GF-D8 (cell line): ENCODE data around the gene TYK2.
"Not testable (repeated sequence)": the region's sequence is repeated elsewhere in the genome, so short reads cannot be mapped to it uniquely, and the experiment has no call there.

Experiments
- DNase-seq: peaks from one replicate; lab custom pipeline; 2025; lab: John Stamatoyannopoulos, UW

The TYK2 gene

DNA sequence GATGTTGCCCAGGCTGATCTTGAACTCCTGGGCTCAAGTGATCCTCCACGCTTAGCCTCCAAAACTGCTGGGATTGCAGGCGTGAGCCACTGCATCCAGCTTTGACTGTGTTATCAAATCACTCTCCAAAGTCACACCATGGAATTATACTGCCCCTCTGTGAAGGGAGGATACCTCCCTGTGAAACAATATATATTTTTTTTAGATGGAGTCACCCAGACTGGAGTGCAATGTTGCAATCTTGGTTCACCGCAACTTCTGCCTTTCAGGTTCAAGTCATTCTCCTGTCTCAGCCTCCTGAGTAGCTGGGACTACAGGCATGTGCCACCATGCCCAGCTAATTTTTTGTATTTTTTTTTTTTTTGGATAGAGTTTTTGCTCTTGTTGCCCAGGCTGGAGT is 7.7 kb downstream of the TYK2 start:
- peak; percentile 96 for DNase-seq

DNA sequence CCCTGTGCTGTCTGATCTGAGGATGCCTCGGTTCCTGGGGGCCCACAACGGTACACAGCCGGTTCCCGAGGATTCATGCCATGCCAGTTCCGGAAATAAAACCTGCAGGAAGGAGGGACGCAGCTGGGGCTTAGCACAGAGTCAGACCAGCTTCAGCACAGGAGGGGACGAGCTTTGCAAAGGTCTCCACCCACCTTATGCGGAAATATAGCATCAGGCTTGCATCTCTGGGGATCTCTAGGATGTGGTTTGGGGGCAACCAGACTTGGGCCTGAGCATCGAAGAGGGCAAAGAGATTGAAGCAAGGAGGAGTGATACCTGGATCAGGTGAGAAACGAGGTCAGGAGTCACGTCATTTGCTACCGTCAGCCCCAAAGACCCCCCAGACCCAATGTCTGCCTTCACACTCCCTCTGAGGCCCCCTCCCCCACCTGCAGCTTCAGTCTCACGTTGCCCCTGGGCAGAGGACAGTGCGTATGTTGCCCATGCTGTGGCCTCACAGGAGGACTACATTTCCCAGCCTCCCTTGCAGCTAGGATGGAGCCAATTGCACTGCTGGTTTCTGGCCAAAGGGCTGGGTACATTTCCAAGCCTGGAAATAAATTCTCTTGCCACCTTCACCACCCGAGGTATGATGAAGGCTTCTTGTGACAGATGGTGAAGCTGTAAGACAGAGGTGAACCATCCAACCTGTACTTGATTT is 12.1 kb downstream of the TYK2 start:
- no peak for DNase-seq

DNA sequence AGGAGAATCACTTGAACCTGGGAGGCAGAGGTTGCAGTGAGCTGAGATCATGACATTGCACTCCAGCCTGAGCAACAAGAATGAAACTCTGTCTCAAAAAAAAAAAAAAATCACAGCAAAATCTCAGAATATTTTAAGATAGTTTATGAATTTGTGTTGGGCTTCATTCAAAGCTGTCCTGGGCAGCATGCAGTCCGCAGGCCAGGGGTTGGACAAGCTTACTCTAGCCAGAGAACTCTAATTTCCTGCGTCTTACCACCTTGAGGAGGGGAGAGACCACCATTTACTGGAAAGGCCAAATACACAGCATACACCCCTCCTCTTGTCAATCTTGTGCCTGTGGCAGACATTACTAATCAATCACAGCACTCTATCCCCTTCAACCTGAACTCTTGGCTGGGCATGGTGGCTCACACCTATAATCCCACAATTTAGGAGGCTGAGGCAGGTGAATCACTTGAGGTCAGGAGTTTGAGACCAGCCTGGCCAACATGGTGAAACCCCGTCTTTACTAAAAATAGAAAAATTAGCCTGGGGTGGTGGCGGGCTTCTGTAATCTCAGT is 13.3 kb downstream of the TYK2 start:
- DNase-seq, result not testable (repeated sequence)

DNA sequence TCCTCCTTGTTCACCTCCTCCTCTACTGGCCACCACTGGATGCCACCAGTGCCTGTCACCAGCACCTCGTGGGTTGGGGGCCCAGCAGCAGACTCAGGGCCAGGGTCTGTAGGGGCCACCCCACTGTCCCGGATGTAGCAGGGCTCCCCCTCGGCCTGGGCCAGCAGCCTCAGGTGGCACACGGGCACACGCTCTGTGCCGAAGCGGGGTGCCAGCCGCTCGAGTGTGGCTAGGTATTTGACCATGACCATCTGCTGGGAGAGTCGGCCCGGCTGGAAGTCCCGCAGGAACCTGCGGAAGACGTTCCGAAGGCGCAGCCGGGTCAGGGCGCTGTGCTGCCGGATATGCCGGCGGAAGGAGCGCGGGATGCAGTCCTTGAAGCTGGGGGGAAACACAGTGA is 14.9 kb downstream of the TYK2 start:
- no peak for DNase-seq

DNA sequence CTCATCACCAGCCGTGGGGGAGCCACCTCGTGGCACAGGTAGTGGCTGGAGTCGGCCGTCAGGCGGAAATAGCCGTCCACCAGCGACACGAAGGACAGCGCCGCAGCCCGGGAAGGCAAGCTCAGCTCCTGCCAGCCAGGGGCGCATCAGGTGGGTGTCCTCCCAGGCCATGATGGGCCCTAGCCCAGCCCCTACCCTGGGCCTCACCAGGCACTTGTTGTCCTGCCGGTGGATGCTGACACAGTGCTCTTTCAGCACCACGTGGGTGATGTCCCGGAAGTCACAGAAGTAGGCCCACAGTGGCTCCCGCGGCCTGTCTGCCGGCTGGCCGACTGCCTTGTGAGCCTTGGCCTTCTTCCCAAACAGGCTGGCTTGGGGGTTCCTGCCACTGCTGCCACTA is 15.7 kb downstream of the TYK2 start:
- DNase-seq, result no peak

DNA sequence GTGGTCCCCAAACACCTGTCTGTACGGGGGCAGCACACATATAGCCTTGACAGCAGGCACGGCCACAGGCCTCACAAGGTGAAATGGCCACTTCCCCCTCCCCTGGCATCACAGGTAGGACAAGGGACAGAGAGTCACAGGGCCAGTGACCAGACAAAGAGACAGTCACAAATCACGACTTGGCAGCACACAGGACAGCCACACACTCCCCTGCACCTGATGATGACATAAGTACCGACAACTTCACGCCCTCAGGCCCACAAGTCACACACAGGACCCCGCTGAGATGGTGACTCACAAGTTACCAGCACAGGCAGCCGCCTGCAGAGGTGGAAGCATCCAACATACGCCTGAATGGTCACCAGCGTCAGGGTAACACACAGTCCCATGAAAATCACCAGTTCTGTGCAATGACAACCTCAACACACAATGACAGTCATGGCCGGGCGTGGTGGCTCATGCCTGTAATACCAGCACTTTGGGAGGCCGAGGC is 16.5 kb downstream of the TYK2 start:
- DNase-seq, result no peak

DNA sequence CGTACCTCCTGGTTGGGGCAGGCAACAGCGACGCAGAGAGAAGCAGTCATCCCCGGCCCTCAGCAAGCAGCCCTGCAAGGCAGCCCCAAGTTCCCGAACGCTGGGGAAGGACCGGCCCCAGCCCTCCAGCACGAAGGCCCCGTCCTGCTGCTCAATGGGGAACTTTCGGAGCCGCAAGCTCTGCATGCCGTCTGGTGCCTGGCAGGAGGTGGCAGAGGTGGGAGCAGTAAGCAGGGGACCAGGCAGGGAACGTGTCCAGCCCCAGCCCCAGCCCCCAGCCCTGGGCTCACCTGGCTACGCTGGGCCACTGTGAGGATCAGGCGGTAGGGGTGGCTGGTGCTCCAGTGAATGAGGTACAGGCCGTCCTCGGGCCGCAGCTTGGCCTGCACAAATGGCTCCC is 18.1 kb downstream of the TYK2 start:
- no peak for DNase-seq

DNA sequence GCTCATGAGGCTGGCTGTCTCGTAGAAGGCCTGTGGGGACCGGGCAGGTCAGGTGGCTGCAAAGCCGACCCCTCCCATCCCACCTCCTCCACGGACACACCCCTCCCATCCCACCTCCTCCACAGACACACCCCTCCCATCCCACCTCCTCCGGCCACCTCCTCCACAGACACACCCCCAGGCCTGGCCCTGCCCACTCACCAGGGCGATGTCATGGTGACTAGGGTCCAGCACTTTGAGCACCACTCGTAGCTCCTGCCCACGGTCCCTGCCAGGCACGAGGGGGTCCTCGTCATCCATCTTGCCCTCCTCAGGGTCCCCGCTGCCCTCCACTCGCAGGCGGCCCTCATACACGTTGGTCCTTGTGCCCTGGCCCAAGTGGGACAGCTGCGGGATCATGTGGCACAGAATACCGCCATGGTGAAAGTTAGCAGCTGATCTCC is 18.8 kb downstream of the TYK2 start:
- no peak for DNase-seq

DNA sequence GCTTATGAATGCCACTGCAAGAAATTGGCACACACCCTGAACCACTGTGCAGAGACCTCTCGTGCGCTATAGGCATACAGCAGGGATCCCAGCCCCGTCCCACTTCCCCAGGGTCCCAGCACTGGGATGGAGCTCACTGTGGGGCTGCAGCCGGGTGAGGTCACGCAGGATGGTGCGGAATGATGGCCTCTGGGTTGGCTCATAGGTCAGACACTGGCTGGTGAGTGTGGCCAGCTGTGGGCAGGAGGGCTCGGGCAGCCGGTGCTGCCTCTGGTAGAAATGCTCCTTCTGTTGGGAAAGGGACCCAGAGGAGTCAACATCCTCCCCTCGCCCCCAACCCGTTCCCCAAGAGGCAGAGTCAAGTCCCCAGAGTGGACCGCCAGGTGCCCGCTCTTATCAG is 23.9 kb downstream of the TYK2 start:
- no peak for DNase-seq

DNA sequence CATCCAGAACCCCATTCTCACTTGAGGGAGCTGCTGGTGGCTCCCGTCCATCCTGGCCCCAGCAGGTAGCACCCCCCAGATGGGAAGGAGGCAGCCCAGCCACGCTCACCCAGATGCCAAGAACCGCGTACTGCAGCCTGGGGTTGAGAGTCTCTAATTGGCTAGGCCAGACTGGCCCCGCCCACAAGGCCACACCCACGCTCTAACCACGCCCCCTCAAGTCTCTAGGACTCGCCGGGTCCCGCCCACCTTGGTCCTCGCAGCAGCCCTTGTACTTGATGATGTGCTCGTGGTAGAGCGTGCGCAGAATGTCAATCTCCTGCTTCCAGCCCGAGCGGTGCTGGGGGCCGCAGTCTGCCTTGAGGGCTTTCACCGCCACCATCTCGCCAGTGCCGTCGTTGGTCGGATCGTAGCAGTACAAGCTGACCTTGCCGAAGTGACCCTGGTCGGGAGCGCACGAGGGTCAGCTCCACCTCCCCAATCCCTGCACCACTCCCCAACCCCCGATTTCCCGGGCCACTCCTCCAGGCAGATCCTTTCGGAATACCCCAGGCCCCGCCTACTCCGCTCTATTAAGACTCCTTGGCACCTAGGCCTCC is 26.5 kb downstream of the TYK2 start:
- DNase-seq, result no peak

DNA sequence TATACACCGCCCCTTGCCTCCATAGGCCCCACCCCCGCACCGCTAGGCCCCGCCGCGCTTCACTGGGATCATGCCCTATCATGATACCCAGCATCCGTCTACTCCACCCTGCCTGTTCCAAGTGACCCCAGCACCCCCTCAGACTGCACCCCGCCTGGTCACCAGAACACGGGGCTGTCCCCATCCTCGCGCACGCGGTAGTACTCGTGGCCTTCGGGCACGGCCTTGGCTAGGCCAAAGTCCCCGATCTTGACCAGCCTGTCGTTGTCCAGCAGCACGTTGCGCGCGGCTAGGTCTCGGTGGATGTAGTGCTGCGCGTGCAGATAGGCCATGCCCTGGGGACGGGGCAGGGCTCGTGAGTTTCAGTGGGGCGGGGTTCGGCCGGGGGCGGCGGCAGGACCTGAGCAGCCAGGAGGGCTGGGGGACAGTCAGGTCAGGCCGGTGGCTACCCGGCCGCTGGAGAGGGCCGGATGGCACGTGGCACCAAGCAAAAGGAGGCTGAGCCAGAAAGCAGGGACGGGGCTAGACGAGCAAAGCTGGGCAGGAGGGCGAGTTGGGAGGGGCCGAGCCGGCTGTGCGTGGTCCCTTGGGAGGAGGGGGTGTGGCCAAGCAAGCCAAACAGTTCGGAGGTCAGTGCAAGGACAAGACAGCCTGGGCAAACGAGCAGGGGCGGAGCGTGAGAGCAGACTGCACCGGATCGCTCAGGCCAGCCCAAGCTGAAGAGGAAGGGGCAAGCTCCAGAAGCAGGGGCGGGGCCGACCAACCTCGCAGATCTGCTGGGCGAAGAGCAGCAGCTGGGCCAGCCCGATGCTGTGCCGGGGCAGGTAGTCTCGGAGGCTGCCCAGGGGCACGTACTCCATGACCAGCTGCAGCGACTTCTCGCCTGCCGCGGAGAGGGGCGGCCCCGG is 27.4 kb downstream of the TYK2 start:
- no peak for DNase-seq

DNA sequence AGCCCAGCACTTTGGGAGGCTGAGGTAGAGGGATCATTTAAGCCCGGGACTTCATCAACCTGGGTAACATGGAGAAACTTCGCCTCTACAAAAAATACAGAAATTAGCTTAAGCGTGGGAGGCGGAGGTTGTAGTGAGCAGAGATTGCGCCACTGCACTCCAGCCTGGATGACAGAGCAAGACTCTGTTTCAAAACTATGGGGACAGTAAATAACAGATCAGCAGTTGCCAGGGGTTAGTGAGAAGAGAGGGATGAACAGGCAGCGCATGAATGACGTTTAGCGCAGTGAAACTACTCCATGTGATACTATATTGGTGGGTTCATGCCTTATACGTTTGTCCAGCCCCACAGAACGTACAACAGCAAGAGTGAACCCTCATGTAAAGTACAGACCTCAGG is 33.9 kb downstream of the TYK2 start:
- peak; percentile 79 for DNase-seq

DNA sequence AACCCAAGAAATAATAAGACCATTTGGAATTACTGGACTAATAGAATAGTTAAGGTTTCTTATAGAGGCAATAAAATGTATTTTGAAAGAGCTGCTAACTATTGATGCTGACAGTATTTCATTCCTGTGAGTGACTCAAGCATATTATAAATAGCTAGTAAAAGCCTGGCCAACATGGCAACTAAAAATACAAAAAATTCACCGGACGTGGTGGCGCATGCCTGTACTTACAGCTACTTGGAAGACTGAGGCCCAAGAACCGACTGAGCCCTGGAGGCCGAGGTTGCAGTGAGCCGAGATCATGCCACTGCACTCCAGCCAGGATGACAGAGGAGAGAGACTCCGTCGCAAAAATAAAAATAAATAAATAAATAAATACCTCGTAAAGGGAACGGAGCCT is 35.6 kb downstream of the TYK2 start:
- no peak for DNase-seq

DNA sequence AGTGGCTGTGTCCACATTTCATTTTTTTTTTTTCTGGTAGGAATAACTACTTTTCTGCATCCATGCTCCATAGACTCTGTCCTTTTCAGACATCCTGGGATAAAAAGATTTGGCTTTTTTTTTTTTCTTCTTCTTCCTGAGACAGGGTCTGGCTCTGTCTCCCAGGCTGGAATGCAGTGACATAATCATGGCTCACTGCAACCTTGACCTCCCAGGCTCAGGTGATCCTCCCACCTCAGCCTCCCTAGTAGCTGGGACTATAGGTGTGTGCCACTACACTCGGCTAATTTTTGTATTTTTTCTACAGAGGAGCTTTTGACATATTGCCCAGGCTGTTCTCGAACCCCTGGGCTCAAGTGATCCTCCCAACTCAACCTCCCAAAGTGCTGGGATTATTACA is 36.9 kb downstream of the TYK2 start:
- DNase-seq, result no peak

DNA sequence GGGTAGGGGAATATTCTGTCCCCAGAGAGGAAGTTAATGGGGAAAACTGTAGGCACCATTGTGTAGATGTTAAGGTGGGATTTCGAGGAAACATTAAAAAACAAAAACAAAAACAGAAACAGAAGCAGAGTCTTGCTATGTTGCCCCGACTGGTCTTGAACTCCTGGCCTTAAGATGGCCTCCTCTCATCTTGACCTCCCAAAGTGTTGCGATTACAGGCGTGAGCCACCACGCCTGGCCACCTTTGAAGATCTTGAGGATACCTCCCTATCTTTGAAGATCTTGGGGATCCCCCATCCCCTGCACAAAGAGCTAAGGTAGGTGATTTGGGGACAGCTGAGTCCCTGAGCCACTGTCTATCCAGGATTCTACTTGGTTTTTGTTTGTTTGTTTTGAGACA is 40.4 kb downstream of the TYK2 start:
- no peak for DNase-seq

DNA sequence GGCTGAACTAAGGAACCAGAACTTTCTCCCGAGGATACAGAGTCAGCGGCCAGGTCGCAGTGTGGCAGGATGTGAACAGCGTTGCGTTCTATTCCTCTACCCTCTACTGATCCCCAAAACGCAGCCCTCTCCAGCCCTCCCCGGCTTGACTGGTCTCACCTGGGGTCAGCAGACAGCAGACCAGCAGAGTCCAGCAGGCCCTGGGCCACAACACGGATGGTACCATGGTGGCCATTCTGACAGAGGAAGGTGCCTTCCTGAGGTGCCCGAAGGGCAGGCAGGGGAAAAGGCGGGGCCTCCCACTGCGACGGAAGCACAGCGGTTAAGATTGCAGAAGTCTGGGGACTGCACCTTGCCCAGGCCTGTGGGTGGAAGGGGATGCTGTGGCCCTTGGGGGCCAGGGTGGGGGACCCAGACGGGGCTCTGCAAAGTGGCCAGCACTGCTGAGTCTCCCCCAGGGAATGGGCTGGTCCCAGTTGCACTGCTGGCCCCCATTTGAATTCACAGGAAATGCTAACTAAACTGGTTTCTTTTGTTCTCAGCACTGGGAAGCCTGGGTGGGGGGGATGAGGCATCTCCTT is 40.9 kb downstream of the TYK2 start, which contains the start of gene ICAM3:
Gene ICAM3 (minus strand): TSS at position 245 of the 581 bp plus-strand sequence. CDS start 10 bp downstream, at position 235.
- DNase-seq, result peak; percentile 59

DNA sequence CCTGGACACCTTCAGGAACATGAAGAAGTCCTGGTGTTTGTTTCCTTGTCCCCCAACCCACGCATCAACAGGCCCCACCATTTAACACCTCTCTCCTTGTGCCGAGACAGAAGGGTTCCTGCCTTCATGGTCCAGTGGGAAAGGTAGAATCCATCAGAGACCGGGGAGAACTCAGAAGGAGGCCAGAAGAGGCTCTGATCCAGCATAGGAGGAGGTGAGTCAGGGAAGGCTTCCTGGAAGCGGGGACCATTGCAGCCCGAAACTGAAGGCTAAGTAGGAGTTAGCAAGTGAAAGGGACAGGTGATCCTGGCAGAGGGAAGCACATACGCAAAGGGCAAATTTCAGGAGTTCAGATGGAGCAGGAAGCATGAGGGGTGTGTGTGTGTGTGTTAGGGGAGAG is 41.4 kb downstream of the TYK2 start:
- DNase-seq, result no peak

DNA sequence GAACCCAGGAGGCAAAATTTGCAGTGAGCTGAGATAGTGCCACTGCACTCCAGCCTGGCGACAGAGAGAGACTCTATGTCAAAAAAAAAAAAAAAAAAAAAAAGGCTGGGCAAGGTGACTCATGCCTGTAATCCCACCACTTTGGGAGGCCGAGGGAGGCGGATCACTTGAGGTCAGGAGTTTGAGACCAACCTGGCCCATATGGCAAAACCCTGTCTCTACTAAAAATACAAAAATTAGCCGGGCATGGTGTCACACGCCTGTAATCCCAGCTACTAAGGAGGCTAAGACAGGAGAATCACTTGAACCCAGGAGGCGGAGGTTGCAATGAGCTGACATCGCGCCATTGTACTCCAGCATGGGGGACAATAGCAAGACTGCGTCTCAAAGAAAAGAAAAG is 43.6 kb downstream of the TYK2 start:
- not testable (repeated sequence) for DNase-seq

DNA sequence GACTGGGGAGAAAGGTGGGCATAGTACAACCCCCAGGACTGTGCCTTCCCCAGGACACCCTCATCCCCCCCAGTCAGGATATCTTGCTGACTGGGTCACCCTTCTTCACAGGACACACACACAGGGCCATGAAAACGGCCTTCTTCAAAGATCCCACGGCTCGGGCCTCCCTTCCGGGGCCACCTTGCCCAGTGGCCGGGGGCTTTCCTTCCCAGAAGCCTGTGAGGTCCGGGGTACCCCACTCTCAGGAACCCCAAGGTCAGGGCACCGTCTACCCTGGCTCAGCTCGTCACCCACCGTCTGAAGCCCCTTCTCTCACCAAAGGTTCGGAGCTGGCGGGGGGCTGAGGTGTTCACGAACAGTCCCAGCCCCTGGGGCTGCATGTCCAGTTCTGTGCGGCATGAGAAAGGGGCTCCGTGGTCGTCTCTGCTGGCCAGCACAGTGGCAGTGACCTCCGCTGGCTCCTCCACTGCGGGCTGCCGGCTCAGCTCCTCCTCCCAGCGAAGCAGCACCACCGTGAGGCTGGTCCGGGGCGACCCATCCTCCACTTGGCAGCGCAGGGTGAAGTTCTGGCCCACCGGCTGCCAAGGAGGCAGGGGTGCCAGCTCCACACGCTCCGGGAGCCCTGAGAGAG is 44.9 kb downstream of the TYK2 start:
- no peak for DNase-seq

DNA sequence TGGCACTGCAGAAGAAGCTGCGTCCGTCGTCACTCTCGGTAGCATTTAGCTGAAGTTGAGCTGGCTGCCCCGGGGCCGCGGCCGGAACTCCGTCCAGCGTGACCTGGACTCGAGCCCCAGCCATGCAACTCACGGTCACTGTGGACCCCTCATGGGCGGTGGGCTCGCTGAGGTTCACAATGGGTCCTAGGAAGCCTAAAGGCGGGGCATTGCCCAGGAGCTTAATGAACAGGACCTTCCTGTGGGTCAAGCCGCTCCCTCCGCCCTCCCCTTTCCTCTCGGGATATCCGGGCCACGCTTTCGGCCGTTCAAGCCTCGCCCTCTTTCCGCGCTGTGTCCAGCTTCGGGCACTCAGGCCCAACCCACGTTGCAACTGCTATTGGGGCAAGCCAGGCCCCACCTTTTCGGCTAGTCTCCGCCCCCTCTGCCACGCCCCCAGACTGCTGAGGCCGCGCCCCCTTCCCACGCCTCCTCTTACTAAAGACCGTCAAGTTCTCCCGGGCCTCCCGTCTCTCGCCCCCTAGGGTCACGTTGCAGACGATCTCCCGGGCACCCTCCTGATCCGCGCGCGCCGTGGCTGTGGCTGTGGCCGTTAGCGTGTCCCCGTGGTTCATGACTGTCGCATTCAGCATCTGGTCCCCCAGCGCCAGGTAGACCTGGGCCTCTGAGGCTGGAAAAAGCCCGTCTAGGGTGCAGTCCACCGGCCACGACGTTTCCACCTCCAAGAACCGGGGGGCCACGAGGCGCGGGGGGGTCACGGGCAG is 45.6 kb downstream of the TYK2 start:
- no peak for DNase-seq
